H4 (cell line): ENCODE data around the gene OR52N5. TPM values are rescaled to one million over a fixed set of nuclear protein-coding genes. Genes with fewer than 3 reads are reported as not detected.

ENCODE experiments used
- total RNA-seq: library from RNA; depleted of rRNA; stranded (reverse); fragments of >200 nt; shearing (Covaris generic); gene quantifications from 2 replicates; pipeline ENCODE4 v1.2.3, GENCODE V29; 2014; rRNA removed

The OR52N5 gene
- total RNA-seq, 1 experiment from 2014 or later: not detected

Other genes starting within 250 kb of the OR52N5 start
- gene OR52H1, start 234.8 kb downstream of the OR52N5 start, total RNA-seq: not detected in 2 replicates
- not detected in 2 replicates for gene OR52B6, start 202.5 kb downstream of the OR52N5 start, total RNA-seq
- 6.4 and 11.2 TPM in 2 replicates for gene TRIM6, start 186.7 kb downstream of the OR52N5 start, total RNA-seq
- 14.4 and 19.1 TPM in 2 replicates for gene TRIM34, start 158.4 kb downstream of the OR52N5 start, total RNA-seq
- 36.5 and 38.1 TPM in 2 replicates for gene TRIM5, start 98.3 kb downstream of the OR52N5 start, total RNA-seq
- 62.8 and 69.6 TPM in 2 replicates for gene TRIM22, start 93.6 kb downstream of the OR52N5 start, total RNA-seq
- not detected in 2 replicates for gene OR56B1, start 46.9 kb downstream of the OR52N5 start, total RNA-seq
- not detected in 2 replicates for gene OR52N4, start 29.1 kb downstream of the OR52N5 start, total RNA-seq
- gene OR52N1, start 7.9 kb upstream of the OR52N5 start, total RNA-seq: not detected in 2 replicates
- gene OR52N2, start 25.6 kb upstream of the OR52N5 start, total RNA-seq: not detected in 2 replicates
- not detected in 2 replicates for gene OR52E6, start 58.5 kb upstream of the OR52N5 start, total RNA-seq
- gene OR52E8, start 74.3 kb upstream of the OR52N5 start, total RNA-seq: not detected in 2 replicates
- not detected in 2 replicates for gene OR52E4, start 97.3 kb upstream of the OR52N5 start, total RNA-seq
- not detected in 2 replicates for gene OR52E5, start 109.9 kb upstream of the OR52N5 start, total RNA-seq
- gene OR56A3, start 158.9 kb upstream of the OR52N5 start, total RNA-seq: not detected in 2 replicates
- not detected in 2 replicates for gene OR56A5, start 185.1 kb upstream of the OR52N5 start, total RNA-seq
- gene OR52L1, start 203.6 kb upstream of the OR52N5 start, total RNA-seq: not detected in 2 replicates
- not detected in 2 replicates for gene OR56A4, start 223.6 kb upstream of the OR52N5 start, total RNA-seq
- 0.04 TPM in 1 of 2 replicates, not detected in the other for gene OR56A1, start 247.4 kb upstream of the OR52N5 start, total RNA-seq